ENCODE measurements around the gene NR2F1.

GRCh38 chr5:93586736-93587596, 3.9 kb downstream of the NR2F1 start:
- TF ChIP-seq, protein P1, sequence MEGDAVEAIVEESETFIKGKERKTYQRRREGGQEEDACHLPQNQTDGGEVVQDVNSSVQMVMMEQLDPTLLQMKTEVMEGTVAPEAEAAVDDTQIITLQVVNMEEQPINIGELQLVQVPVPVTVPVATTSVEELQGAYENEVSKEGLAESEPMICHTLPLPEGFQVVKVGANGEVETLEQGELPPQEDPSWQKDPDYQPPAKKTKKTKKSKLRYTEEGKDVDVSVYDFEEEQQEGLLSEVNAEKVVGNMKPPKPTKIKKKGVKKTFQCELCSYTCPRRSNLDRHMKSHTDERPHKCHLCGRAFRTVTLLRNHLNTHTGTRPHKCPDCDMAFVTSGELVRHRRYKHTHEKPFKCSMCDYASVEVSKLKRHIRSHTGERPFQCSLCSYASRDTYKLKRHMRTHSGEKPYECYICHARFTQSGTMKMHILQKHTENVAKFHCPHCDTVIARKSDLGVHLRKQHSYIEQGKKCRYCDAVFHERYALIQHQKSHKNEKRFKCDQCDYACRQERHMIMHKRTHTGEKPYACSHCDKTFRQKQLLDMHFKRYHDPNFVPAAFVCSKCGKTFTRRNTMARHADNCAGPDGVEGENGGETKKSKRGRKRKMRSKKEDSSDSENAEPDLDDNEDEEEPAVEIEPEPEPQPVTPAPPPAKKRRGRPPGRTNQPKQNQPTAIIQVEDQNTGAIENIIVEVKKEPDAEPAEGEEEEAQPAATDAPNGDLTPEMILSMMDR (conservative IDR thresholded peaks at IDR 0.05; ENCODE audit: low read length) = no peak
- no peak for TF ChIP-seq EZH2phosphoT487 (IDR thresholded peaks at IDR 0.05; ENCODE audit: borderline replicate concordance, low read depth, low read length)
